Liver (tissue), 3 donors: ENCODE results near the gene RNU1-4.
"Not testable (repeated sequence)": the region's sequence is repeated elsewhere in the genome, so short reads cannot be mapped to it uniquely, and the experiment has no call there.

Experiments
- RAD21 ChIP-seq, 2 donors: IDR thresholded peaks; 2 replicates each; pipeline ENCODE4 v1.6.1; 2016; ENCODE audit warnings: antibody characterized with exemption in 2 of 2, mild to moderate bottlenecking in 2 of 2
- SP1 ChIP-seq: IDR thresholded peaks from 2 replicates; pipeline ENCODE4 v1.6.1; 2018; ENCODE audit warnings: antibody characterized with exemption, mild to moderate bottlenecking
- TAF1 ChIP-seq: conservative IDR thresholded peaks from 2 replicates; pipeline ENCODE4 v1.6.1; 2016; ENCODE audit warnings: antibody characterized with exemption, mild to moderate bottlenecking
- YY1 ChIP-seq: IDR thresholded peaks from 2 replicates; pipeline ENCODE4 v1.6.1; 2016; ENCODE audit warnings: antibody characterized with exemption, mild to moderate bottlenecking
- TF ChIP-seq, protein P1 (sequence below): IDR thresholded peaks from 2 replicates; pipeline ENCODE4 v1.6.1; 2016; ENCODE audit warnings: antibody characterized with exemption, mild to moderate bottlenecking
- TF ChIP-seq, protein P2 (sequence below): fragments of 150-350 bp; IDR thresholded peaks from 2 replicates; pipeline ENCODE4 v1.5.1; 2017; ENCODE audit warnings: improper control_type of control experiment, low read depth, low read length; ENCODE audit not compliant: missing input control
- donor health status: healthy.
- donor health status: healthy.

DNA sequence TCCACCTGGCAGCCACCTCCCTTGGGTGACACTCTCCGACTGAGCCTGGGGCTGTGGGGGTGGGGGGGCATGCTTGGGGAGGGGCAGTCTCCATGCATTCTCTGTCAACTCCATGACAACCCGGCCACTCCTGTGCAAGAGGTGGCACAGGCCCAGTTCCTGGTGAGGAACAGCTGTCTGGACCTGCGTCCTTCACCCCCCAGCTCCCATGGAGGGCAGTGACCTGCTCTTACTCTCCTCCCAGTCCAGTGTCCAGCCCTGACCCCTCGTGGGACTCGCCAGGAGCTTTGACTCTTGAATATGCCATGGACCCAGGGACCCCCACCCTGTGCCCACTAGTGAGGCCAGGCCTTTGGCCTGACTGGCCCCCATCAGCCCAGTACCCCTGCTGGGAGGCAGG lies 38.0 kb upstream of the RNU1-4 start:
- TF ChIP-seq, protein P1, sequence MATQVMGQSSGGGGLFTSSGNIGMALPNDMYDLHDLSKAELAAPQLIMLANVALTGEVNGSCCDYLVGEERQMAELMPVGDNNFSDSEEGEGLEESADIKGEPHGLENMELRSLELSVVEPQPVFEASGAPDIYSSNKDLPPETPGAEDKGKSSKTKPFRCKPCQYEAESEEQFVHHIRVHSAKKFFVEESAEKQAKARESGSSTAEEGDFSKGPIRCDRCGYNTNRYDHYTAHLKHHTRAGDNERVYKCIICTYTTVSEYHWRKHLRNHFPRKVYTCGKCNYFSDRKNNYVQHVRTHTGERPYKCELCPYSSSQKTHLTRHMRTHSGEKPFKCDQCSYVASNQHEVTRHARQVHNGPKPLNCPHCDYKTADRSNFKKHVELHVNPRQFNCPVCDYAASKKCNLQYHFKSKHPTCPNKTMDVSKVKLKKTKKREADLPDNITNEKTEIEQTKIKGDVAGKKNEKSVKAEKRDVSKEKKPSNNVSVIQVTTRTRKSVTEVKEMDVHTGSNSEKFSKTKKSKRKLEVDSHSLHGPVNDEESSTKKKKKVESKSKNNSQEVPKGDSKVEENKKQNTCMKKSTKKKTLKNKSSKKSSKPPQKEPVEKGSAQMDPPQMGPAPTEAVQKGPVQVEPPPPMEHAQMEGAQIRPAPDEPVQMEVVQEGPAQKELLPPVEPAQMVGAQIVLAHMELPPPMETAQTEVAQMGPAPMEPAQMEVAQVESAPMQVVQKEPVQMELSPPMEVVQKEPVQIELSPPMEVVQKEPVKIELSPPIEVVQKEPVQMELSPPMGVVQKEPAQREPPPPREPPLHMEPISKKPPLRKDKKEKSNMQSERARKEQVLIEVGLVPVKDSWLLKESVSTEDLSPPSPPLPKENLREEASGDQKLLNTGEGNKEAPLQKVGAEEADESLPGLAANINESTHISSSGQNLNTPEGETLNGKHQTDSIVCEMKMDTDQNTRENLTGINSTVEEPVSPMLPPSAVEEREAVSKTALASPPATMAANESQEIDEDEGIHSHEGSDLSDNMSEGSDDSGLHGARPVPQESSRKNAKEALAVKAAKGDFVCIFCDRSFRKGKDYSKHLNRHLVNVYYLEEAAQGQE, result not testable (repeated sequence)
- TF ChIP-seq YY1; RAD21 (IDR thresholded peaks at IDR 0.05); TAF1: not testable (repeated sequence)
- peak; percentile 17 for TF ChIP-seq SP1
- TF ChIP-seq, protein P2, sequence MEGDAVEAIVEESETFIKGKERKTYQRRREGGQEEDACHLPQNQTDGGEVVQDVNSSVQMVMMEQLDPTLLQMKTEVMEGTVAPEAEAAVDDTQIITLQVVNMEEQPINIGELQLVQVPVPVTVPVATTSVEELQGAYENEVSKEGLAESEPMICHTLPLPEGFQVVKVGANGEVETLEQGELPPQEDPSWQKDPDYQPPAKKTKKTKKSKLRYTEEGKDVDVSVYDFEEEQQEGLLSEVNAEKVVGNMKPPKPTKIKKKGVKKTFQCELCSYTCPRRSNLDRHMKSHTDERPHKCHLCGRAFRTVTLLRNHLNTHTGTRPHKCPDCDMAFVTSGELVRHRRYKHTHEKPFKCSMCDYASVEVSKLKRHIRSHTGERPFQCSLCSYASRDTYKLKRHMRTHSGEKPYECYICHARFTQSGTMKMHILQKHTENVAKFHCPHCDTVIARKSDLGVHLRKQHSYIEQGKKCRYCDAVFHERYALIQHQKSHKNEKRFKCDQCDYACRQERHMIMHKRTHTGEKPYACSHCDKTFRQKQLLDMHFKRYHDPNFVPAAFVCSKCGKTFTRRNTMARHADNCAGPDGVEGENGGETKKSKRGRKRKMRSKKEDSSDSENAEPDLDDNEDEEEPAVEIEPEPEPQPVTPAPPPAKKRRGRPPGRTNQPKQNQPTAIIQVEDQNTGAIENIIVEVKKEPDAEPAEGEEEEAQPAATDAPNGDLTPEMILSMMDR, result not testable (repeated sequence)
